PC-9 (cell line): ENCODE data around the gene KLK13.

Experiments used
- CTCF ChIP-seq: fragments of 200-600 bp; sonication (generic); conservative IDR thresholded peaks from 2 replicates; pipeline ENCODE4 v1.6.1; 2017; ENCODE audit warnings: mixed run types, antibody characterized with exemption, mild to moderate bottlenecking, moderate library complexity
- EZH2 ChIP-seq: fragments of 200-600 bp; sonication (generic); IDR thresholded peaks from 2 replicates; pipeline ENCODE4 v1.8.0; 2017; ENCODE audit warnings: antibody characterized with exemption, low read depth

- TF ChIP-seq CTCF (no peak), EZH2 (no peak)
Observed at GRCh38 chr19:51012661-51013190, 52.2 kb downstream of the KLK13 start.
